PC-9 (cell line): ENCODE measurements around the gene PRDM15. TPM values are rescaled to one million over a fixed set of nuclear protein-coding genes. Genes with fewer than 3 reads are reported as not detected.
A peak's percentile ranks its signal among the peaks of the same experiment; 100 is the strongest.

Experiments
- Bru-seq: library from RNA; stranded (reverse); fragments of 400-500 nt; gene quantifications from one replicate; lab custom pipeline; 2021; lab: Mats Ljungman, UMichigan
- BruChase-seq, 2 experiments: library from RNA; stranded (reverse); fragments of 400-500 nt; gene quantifications; one replicate each; lab custom pipeline; 2021; lab: Mats Ljungman, UMichigan
- BruUV-seq: library from RNA; stranded (reverse); fragments of 400-500 nt; replicated peaks from 2 replicates; lab custom pipeline; 2021; lab: Mats Ljungman, UMichigan
- CTCF ChIA-PET: fragments of 300-600 bp; sonication (Branson Sonifier 250); formaldehyde crosslinking; loops from one replicate; lab custom pipeline; 2022; ENCODE audit warnings: antibody characterized with exemption; lab: Charles Lee
- POLR2A ChIA-PET: fragments of 300-600 bp; sonication (Branson Sonifier 250); formaldehyde crosslinking; loops from one replicate; lab custom pipeline; 2022; ENCODE audit warnings: antibody characterized with exemption; ENCODE audit not compliant: unreplicated experiment; lab: Charles Lee
- DNase-seq, 2 experiments: peaks; one replicate each; pipeline versions ENCODE4 v3.0.0 to v3.0.0-alpha.2; 2015 to 2022; ENCODE audit warnings: mixed read lengths in 1 of 2
- H2AFZ ChIP-seq: fragments of 200-600 bp; sonication (generic); 2 replicates; pipeline ENCODE4 v1.8.1; 2017; ENCODE audit warnings: antibody characterized with exemption
- H3F3A ChIP-seq: fragments of 200-600 bp; sonication (generic); 2 replicates; pipeline ENCODE4 v1.8.1; 2017; ENCODE audit warnings: antibody characterized with exemption, mild to moderate bottlenecking, low read depth; ENCODE audit not compliant: insufficient read depth
- H3K27ac ChIP-seq: fragments of 200-600 bp; sonication (generic); 2 replicates; pipeline ENCODE4 v1.6.1; 2016; ENCODE audit warnings: mixed run types
- H3K27me3 ChIP-seq: fragments of 200-600 bp; sonication (generic); 2 replicates; pipeline ENCODE4 v1.6.1; 2016; ENCODE audit warnings: low read depth, mixed run types; ENCODE audit not compliant: insufficient read depth
- H3K36me3 ChIP-seq: fragments of 200-600 bp; sonication (generic); 2 replicates; pipeline ENCODE4 v1.6.1; 2016; ENCODE audit warnings: low read depth, mixed run types
- H3K4me1 ChIP-seq: fragments of 200-600 bp; sonication (generic); replicated peaks from 2 replicates; pipeline ENCODE4 v1.6.1; 2016; ENCODE audit warnings: mixed run types; ENCODE audit not compliant: insufficient read depth
- H3K4me2 ChIP-seq: fragments of 200-600 bp; sonication (generic); 2 replicates; pipeline ENCODE4 v1.6.1; 2017; ENCODE audit warnings: mixed run types
- H3K4me3 ChIP-seq: fragments of 200-600 bp; sonication (generic); 2 replicates; pipeline ENCODE4 v1.6.1; 2016; ENCODE audit warnings: mixed run types
- H3K79me2 ChIP-seq: fragments of 200-600 bp; sonication (generic); 2 replicates; pipeline ENCODE4 v1.6.1; 2017; ENCODE audit warnings: low read depth, mixed run types
- H3K9me2 ChIP-seq: fragments of 200-600 bp; sonication (generic); 2 replicates; pipeline ENCODE4 v1.8.1; 2017; ENCODE audit warnings: mild to moderate bottlenecking; ENCODE audit not compliant: insufficient read depth
- H3K9me3 ChIP-seq: fragments of 200-600 bp; sonication (generic); 2 replicates; pipeline ENCODE4 v1.8.1; 2016; ENCODE audit warnings: low read depth; ENCODE audit not compliant: insufficient read depth
- H4K20me1 ChIP-seq: fragments of 200-600 bp; sonication (generic); 2 replicates; pipeline ENCODE4 v1.8.1; 2017; ENCODE audit not compliant: insufficient read depth
- EZH2 ChIP-seq: fragments of 200-600 bp; sonication (generic); IDR thresholded peaks from 2 replicates; pipeline ENCODE4 v1.8.0; 2017; ENCODE audit warnings: antibody characterized with exemption, low read depth
- intact Hi-C: fragments of 100-400 bp; cut with micrococcal nuclease; formaldehyde crosslinking; loops from one replicate; pipeline ENCODE4 v1.10.0; 2022; ENCODE audit not compliant: unreplicated experiment
- long read RNA-seq: library from polyadenylated mRNA; stranded (forward); transcript quantifications from one replicate; pipeline ENCODE4 v2.0.0, GENCODE V29; 2022
- total RNA-seq: library from RNA; stranded (reverse); gene quantifications from 2 replicates; pipeline ENCODE4 v1.2.3, GENCODE V29; 2021
- TF ChIP-seq, protein P1 (sequence below): fragments of 200-600 bp; sonication (generic); conservative IDR thresholded peaks from 2 replicates; pipeline ENCODE4 v1.6.1; 2017; ENCODE audit warnings: mixed run types, antibody characterized with exemption, mild to moderate bottlenecking, moderate library complexity

Gene PRDM15, protein sequence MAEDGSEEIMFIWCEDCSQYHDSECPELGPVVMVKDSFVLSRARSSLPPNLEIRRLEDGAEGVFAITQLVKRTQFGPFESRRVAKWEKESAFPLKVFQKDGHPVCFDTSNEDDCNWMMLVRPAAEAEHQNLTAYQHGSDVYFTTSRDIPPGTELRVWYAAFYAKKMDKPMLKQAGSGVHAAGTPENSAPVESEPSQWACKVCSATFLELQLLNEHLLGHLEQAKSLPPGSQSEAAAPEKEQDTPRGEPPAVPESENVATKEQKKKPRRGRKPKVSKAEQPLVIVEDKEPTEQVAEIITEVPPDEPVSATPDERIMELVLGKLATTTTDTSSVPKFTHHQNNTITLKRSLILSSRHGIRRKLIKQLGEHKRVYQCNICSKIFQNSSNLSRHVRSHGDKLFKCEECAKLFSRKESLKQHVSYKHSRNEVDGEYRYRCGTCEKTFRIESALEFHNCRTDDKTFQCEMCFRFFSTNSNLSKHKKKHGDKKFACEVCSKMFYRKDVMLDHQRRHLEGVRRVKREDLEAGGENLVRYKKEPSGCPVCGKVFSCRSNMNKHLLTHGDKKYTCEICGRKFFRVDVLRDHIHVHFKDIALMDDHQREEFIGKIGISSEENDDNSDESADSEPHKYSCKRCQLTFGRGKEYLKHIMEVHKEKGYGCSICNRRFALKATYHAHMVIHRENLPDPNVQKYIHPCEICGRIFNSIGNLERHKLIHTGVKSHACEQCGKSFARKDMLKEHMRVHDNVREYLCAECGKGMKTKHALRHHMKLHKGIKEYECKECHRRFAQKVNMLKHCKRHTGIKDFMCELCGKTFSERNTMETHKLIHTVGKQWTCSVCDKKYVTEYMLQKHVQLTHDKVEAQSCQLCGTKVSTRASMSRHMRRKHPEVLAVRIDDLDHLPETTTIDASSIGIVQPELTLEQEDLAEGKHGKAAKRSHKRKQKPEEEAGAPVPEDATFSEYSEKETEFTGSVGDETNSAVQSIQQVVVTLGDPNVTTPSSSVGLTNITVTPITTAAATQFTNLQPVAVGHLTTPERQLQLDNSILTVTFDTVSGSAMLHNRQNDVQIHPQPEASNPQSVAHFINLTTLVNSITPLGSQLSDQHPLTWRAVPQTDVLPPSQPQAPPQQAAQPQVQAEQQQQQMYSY
- total RNA-seq (8.8 and 8.9 TPM in 2 replicates), Bru-seq, nascent RNA (percentile 54 among the genes with signal in this experiment), BruChase-seq, experiment 1, labeled RNA remaining after a 2-hour chase (percentile 52 among the genes with signal in this experiment), BruChase-seq, experiment 2, labeled RNA remaining after a 6-hour chase (percentile 61 among the genes with signal in this experiment)
- long read RNA-seq, full-length matches to known transcripts: 3 of 7 reads
- long read RNA-seq, partial matches to known transcripts: 1 of 7 reads
- long read RNA-seq, other reads (novel, unspliced or antisense): 3 of 7 reads

DNA sequence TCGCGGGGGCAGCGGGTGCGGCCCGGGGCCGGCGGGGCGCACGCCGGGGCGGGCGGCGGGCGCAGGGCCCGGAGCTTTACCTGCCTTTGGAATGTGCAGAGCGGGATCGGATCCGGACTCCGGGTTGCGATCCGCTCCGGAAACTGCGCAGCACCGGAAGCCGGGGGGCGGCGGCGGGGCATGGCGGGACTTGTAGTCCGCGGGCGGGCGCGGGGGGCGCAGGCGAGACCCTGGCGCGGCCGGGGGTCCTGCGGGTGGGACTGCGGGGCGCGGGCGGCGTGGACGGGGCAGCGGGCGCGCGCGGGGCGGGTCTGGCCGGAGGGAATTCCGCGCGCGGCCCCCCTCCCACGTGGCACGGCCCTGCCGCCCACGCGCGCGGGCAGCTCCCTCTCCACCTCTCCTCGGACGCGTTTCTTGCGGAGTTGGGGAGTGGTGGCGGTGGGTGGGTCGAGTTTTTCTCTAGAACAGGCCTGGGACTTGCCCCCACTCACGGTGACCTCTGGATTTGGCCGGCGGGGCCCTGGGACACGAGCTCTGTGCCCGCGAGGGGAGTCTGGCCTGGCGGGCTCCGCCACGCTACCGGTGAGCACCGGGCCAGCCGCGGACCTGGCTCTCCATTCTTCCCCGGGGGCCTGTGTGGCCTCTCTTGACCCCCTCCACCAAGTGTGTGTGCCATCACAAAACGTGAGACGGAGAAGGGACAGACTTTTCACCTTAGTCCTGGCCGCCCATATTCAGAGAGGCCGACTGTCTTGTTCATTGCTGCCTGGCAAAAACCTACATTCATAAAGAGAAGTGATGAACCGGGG lies at the start of gene PRDM15:
PRDM15 (minus strand) TSS at position 155 of the 809 bp plus-strand sequence. CDS start 18,981 bp downstream, outside the sequence.
- Histone ChIP-seq H2AFZ (peak within 1 kb of the TSS; percentile 95), H3K4me1 (peaks cover 15% of the 10 kb centered on the region), H3K4me2 (peak within 1 kb of the TSS; percentile 95), H3K27me3 (no peaks in the 10 kb centered on the region), H4K20me1 (no peaks in the 10 kb centered on the region), H3K79me2 (peaks cover 19% of the 10 kb centered on the region), H3K36me3 (no peaks in the 10 kb centered on the region), H3K9me2 (no peaks in the 10 kb centered on the region), H3K9me3 (no peaks in the 10 kb centered on the region), H3K27ac (peak within 1 kb of the TSS; percentile 77), H3F3A (no peaks in the 10 kb centered on the region), H3K4me3 (peak within 1 kb of the TSS; percentile 76)
- DNase-seq: peak in 1 of 2 experiments; percentile 72
- TF ChIP-seq, protein P1, sequence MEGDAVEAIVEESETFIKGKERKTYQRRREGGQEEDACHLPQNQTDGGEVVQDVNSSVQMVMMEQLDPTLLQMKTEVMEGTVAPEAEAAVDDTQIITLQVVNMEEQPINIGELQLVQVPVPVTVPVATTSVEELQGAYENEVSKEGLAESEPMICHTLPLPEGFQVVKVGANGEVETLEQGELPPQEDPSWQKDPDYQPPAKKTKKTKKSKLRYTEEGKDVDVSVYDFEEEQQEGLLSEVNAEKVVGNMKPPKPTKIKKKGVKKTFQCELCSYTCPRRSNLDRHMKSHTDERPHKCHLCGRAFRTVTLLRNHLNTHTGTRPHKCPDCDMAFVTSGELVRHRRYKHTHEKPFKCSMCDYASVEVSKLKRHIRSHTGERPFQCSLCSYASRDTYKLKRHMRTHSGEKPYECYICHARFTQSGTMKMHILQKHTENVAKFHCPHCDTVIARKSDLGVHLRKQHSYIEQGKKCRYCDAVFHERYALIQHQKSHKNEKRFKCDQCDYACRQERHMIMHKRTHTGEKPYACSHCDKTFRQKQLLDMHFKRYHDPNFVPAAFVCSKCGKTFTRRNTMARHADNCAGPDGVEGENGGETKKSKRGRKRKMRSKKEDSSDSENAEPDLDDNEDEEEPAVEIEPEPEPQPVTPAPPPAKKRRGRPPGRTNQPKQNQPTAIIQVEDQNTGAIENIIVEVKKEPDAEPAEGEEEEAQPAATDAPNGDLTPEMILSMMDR: no peak
- TF ChIP-seq EZH2: no peak
- TSS peak; percentile 87 for BruUV-seq
- intact Hi-C loops: loop anchor here (5.0 kb wide), 1 partner anchor 238 kb away; no protein-coding TSS in a partner anchor
- ChIA-PET CTCF (interaction anchor here (0.7 kb wide), 1 partner anchor 229 kb away, joined by 7 read pairs; no protein-coding TSS in a partner anchor), POLR2A (interaction anchor here (0.7 kb wide), 1 partner anchor 217 kb away, joined by 3 read pairs; no protein-coding TSS in a partner anchor)

DNA sequence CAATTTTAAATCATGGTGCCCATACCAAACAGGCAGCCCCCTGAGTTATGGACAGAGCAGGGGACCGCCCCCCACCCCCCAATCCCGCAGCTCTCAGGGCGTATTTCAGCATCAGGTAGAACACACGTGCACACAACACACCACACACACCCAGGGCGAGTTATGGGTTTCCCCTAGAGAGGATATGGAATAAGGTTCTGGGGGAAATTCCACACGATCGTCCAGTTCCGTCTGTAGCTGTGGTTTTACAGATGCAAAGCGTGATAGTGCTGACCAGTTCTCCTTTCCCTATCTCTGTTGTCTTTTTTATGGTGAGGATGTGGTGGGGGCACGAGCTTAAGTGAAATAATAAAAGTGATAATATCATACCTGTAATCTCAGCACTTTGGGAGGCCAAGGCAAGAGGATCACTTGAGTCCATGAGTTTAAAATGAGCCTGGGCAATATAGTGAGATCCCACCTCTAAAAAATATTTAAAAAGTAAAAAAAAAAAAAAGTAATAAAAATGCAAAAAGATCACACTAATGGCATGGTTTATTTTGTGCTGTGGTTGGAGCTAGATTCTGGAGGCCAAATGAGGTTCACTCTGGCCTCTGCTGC lies 49.6 kb upstream of the PRDM15 start:
- no peaks in the 10 kb centered on the region for H3F3A ChIP-seq
- ChIA-PET POLR2A (no interaction called here), CTCF (no interaction called here)
- no peaks in the 10 kb centered on the region for H3K9me3 ChIP-seq
- H3K79me2 ChIP-seq: no peaks in the 10 kb centered on the region
- no peaks in the 10 kb centered on the region for H4K20me1 ChIP-seq
- BruUV-seq: no TSS peak
- no peaks in the 10 kb centered on the region for H3K4me1 ChIP-seq
- no peaks in the 10 kb centered on the region for H3K9me2 ChIP-seq
- no peaks in the 10 kb centered on the region for H3K27me3 ChIP-seq
- no peak overlapping the region for H3K27ac ChIP-seq
- no peak overlapping the region for H2AFZ ChIP-seq
- H3K4me3 ChIP-seq: no peak overlapping the region
- H3K4me2 ChIP-seq: no peak overlapping the region
- DNase-seq: no peak
- intact Hi-C loops: no loop called here
- H3K36me3 ChIP-seq: no peaks in the 10 kb centered on the region
- TF ChIP-seq, protein P1: no peak
- no peak for TF ChIP-seq EZH2
